DOHH2 (cell line): ENCODE measurements around the gene IL31.

Experiments
- H3F3A ChIP-seq: fragments of 200-600 bp; sonication (generic), shearing (Covaris generic); 2 replicates; pipeline ENCODE4 v1.6.0; 2016; ENCODE audit warnings: antibody characterized with exemption, mild to moderate bottlenecking; ENCODE audit not compliant: control insufficient read depth, insufficient read depth
- H3K27ac ChIP-seq: fragments of 200-600 bp; sonication (generic); 2 replicates; pipeline ENCODE4 v1.5.1; 2014; ENCODE audit warnings: low read depth, mild to moderate bottlenecking, low read length, moderate library complexity
- H3K27me3 ChIP-seq: fragments of 200-600 bp; sonication (generic); 2 replicates; pipeline ENCODE4 v1.6.1; 2014; ENCODE audit warnings: mild to moderate bottlenecking, low read length, mixed read lengths; ENCODE audit not compliant: control insufficient read depth
- H3K36me3 ChIP-seq: fragments of 200-600 bp; sonication (generic); 2 replicates; pipeline ENCODE4 v1.6.1; 2014; ENCODE audit warnings: mild to moderate bottlenecking, low read length, moderate library complexity, mixed read lengths; ENCODE audit not compliant: control insufficient read depth
- H3K4me1 ChIP-seq: fragments of 200-600 bp; sonication (generic); 2 replicates; pipeline ENCODE4 v1.6.1; 2014; ENCODE audit warnings: mild to moderate bottlenecking, low read length, mixed read lengths; ENCODE audit not compliant: control insufficient read depth
- H3K4me2 ChIP-seq: fragments of 200-600 bp; sonication (generic); 2 replicates; pipeline ENCODE4 v1.6.0; 2014; ENCODE audit warnings: mild to moderate bottlenecking, low read length, moderate library complexity
- H3K4me3 ChIP-seq: fragments of 200-600 bp; sonication (generic); 2 replicates; pipeline ENCODE4 v1.5.1; 2014; ENCODE audit warnings: mild to moderate bottlenecking, low read length, mixed read lengths
- H3K79me2 ChIP-seq: fragments of 200-600 bp; sonication (generic); 2 replicates; pipeline ENCODE4 v1.6.1; 2014; ENCODE audit warnings: mild to moderate bottlenecking, low read length, mixed read lengths; ENCODE audit not compliant: control insufficient read depth
- H3K9me2 ChIP-seq: fragments of 200-600 bp; sonication (generic); replicated peaks from 2 replicates; pipeline ENCODE4 v1.6.1; 2014; ENCODE audit warnings: mild to moderate bottlenecking, low read length, mixed read lengths; ENCODE audit not compliant: control insufficient read depth
- H3K9me3 ChIP-seq: fragments of 200-600 bp; sonication (generic); 2 replicates; pipeline ENCODE4 v1.6.1; 2014; ENCODE audit warnings: antibody characterized with exemption, low read length, mixed read lengths; ENCODE audit not compliant: control insufficient read depth, insufficient read depth
- H4K20me1 ChIP-seq: fragments of 200-600 bp; sonication (generic); 2 replicates; pipeline ENCODE4 v1.6.0; 2014; ENCODE audit warnings: low read depth, mild to moderate bottlenecking, antibody characterized with exemption, low read length, moderate library complexity; ENCODE audit not compliant: control insufficient read depth, insufficient read depth
- CTCF ChIP-seq: fragments of 200-600 bp; sonication (generic); IDR thresholded peaks from one replicate; pipeline ENCODE4 v1.5.1; 2014; ENCODE audit warnings: antibody characterized with exemption, mild to moderate bottlenecking, low read depth, low read length; ENCODE audit not compliant: poor library complexity, severe bottlenecking
- EZH2phosphoT487 ChIP-seq: fragments of 200-600 bp; sonication (generic); IDR thresholded peaks from 2 replicates; pipeline ENCODE4 v1.6.1; 2017; ENCODE audit warnings: borderline replicate concordance, mild to moderate bottlenecking, antibody characterized with exemption, low read length, moderate library complexity, mixed read lengths

The IL31 gene

GRCh38 chr12:122208073-122208820 is 34.2 kb upstream of the IL31 start:
- Histone ChIP-seq H3K9me3 (no peaks in the 10 kb centered on the region), H3K9me2 (no peaks in the 10 kb centered on the region), H4K20me1 (peaks cover 6% of the 10 kb centered on the region; the same call in 1 of the 2 replicates), H3K4me3 (no peak overlapping the region), H3K36me3 (peaks cover 48% of the 10 kb centered on the region), H3K79me2 (no peaks in the 10 kb centered on the region), H3K27ac (no peak overlapping the region), H3K27me3 (peaks cover 25% of the 10 kb centered on the region), H3K4me1 (peaks cover 13% of the 10 kb centered on the region), H3K4me2 (no peak overlapping the region), H3F3A (peaks cover 14% of the 10 kb centered on the region)
- TF ChIP-seq CTCF (no peak), EZH2phosphoT487 (no peak)

- TF ChIP-seq CTCF (no peak), EZH2phosphoT487 (no peak)
- Histone ChIP-seq H3K27me3 (peaks cover 34% of the 10 kb centered on the region), H3F3A (peaks cover 15% of the 10 kb centered on the region), H3K4me3 (no peak overlapping the region), H3K4me2 (no peak overlapping the region), H3K9me2 (no peaks in the 10 kb centered on the region), H3K27ac (no peak overlapping the region), H3K36me3 (peaks cover 40% of the 10 kb centered on the region), H4K20me1 (peaks cover 6% of the 10 kb centered on the region; the same call in 1 of the 2 replicates), H3K79me2 (no peaks in the 10 kb centered on the region), H3K9me3 (no peaks in the 10 kb centered on the region), H3K4me1 (peaks cover 15% of the 10 kb centered on the region)
Measured at GRCh38 chr12:122207391-122207790, 33.4 kb upstream of the IL31 start.

- Histone ChIP-seq H4K20me1 (peaks cover 6% of the 10 kb centered on the region; the same call in 1 of the 2 replicates), H3K4me3 (no peak overlapping the region), H3K27ac (no peak overlapping the region), H3K27me3 (peaks cover 35% of the 10 kb centered on the region), H3K9me3 (no peaks in the 10 kb centered on the region), H3K79me2 (no peaks in the 10 kb centered on the region), H3F3A (peaks cover 16% of the 10 kb centered on the region), H3K4me1 (peaks cover 15% of the 10 kb centered on the region), H3K36me3 (peaks cover 36% of the 10 kb centered on the region), H3K9me2 (no peaks in the 10 kb centered on the region), H3K4me2 (no peak overlapping the region)
- TF ChIP-seq CTCF (no peak), EZH2phosphoT487 (no peak)
Measured at GRCh38 chr12:122206976-122207375, 33.0 kb upstream of the IL31 start.
